CD4-positive, alpha-beta T cell (primary cell): ENCODE measurements around the gene PLEKHA8. TPM values are rescaled to one million over a fixed set of nuclear protein-coding genes. Genes with fewer than 3 reads are reported as not detected.

Experiments
- ATAC-seq: fragments of 200-7000 bp; cut with Tn5 transposase; one replicate; pipeline ENCODE4 v1.10.0; 2022; ENCODE audit warnings: mild to moderate bottlenecking; ENCODE audit not compliant: poor library complexity
- CTCF ChIA-PET: fragments of 350-600 bp; sonication (Branson Sonifier 250); formaldehyde crosslinking; loops from one replicate; lab custom pipeline; 2021; ENCODE audit warnings: antibody characterized with exemption, inconsistent platforms; lab: Charles Lee
- POLR2A ChIA-PET: fragments of 350-600 bp; sonication (Branson Sonifier 250); formaldehyde crosslinking; loops from one replicate; lab custom pipeline; 2021; ENCODE audit warnings: antibody characterized with exemption, inconsistent platforms; lab: Charles Lee
- DNase-seq, 14 experiments: peaks; one replicate each; pipeline ENCODE4 v3.0.0-alpha.2; 2013 to 2020; ENCODE audit warnings: mixed read lengths in 2 of 14
- H3K27ac ChIP-seq, 2 donors: one replicate each; pipeline versions ENCODE4 v1.5.1 to v1.7.0; 2013; ENCODE audit warnings: low read length in 2 of 2, low read depth in 1 of 2, mild to moderate bottlenecking in 1 of 2
- H3K27me3 ChIP-seq, 2 experiments: 1 replicate in 1 of 2; 2 replicates in 1 of 2; pipeline versions ENCODE4 v1.6.1 to v1.7.0; 2013; ENCODE audit warnings: low read length in 2 of 2, control low read depth in 1 of 2, mild to moderate bottlenecking in 1 of 2, moderate library complexity in 1 of 2; ENCODE audit not compliant: insufficient read depth in 2 of 2, control insufficient read depth in 1 of 2
- H3K36me3 ChIP-seq: one replicate; pipeline ENCODE4 v1.6.1; 2013; ENCODE audit warnings: low read length, control low read depth; ENCODE audit not compliant: insufficient read depth
- H3K4me1 ChIP-seq: one replicate; pipeline ENCODE4 v1.6.1; 2013; ENCODE audit warnings: low read length, control low read depth; ENCODE audit not compliant: insufficient read depth
- H3K4me3 ChIP-seq: one replicate; pipeline ENCODE4 v1.5.1; 2013; ENCODE audit warnings: mild to moderate bottlenecking, low read length, moderate library complexity
- H3K9me3 ChIP-seq, 2 experiments: 1 replicate in 1 of 2; 2 replicates in 1 of 2; pipeline versions ENCODE4 v1.6.1 to v1.7.0; 2013; ENCODE audit warnings: low read length in 2 of 2, mild to moderate bottlenecking in 2 of 2, control low read depth in 1 of 2, moderate library complexity in 1 of 2; ENCODE audit not compliant: control insufficient read depth in 1 of 2, insufficient read depth in 1 of 2
- H3K27ac Mint-ChIP-seq: one replicate; pipeline ENCODE4 v1.8.0; 2020; ENCODE audit warnings: mixed read lengths
- H3K27me3 Mint-ChIP-seq: one replicate; pipeline ENCODE4 v1.8.0; 2021; ENCODE audit warnings: mixed read lengths
- H3K36me3 Mint-ChIP-seq: one replicate; pipeline ENCODE4 v1.8.0; 2021; ENCODE audit warnings: low read depth, mixed read lengths
- H3K4me1 Mint-ChIP-seq: one replicate; pipeline ENCODE4 v1.8.0; 2021; ENCODE audit warnings: low read depth, mixed read lengths
- H3K4me3 Mint-ChIP-seq: one replicate; pipeline ENCODE4 v1.8.0; 2020; ENCODE audit warnings: mild to moderate bottlenecking, mixed read lengths
- H3K9me3 Mint-ChIP-seq: one replicate; pipeline ENCODE4 v1.8.0; 2020; ENCODE audit warnings: mixed read lengths
- CTCF ChIP-seq: fragments of 200-600 bp; IDR thresholded peaks from one replicate; pipeline ENCODE4 v1.8.0; 2022; ENCODE audit warnings: antibody characterized with exemption, mild to moderate bottlenecking
- intact Hi-C, 2 experiments: fragments of 100-400 bp; cut with DNase I in 1 of 2; cut with micrococcal nuclease in 1 of 2; formaldehyde crosslinking; loops; one replicate each; pipeline versions ENCODE4 v1.15.1 to v1.9.0; 2023 to 2025; cut with DNase I, micrococcal nuclease
- total RNA-seq, 174 experiments: library from RNA in 2 of 174; stranded (reverse) in 2 of 174; gene quantifications; one replicate each; pipeline ENCODE4 v1.2.3 and lab custom pipeline; 2021 to 2026

Gene PLEKHA8
- total RNA-seq, 2 experiments from 2014 or later = 7.0 to 7.4 TPM

GRCh38 chr7:30135301-30136116 lies 107.3 kb downstream of the PLEKHA8 start:
- peak overlapping the region; percentile 94 for H3K4me3 ChIP-seq
- intact Hi-C loops = loop anchor here (2.0 to 10.0 kb wide), 4 partner anchors 105 to 219 kb away; partner anchors contain the start of genes FKBP14 (in 1 of the 2), PLEKHA8 (in 1 of the 2) and ZNRF2 (in 1 of the 2)
- Mint-ChIP-seq H3K9me3 (no peaks in the 10 kb centered on the region), H3K4me3 (peak overlapping the region; percentile 91), H3K27ac (peak overlapping the region; percentile 89), H3K4me1 (peaks cover 20% of the 10 kb centered on the region), H3K27me3 (peaks cover 6% of the 10 kb centered on the region), H3K36me3 (peaks cover 17% of the 10 kb centered on the region)
- CTCF ChIA-PET = no interaction called here
- DNase-seq (peak; percentile 40 to 82 (median 57)), ATAC-seq (peak; percentile 43)
- H3K9me3 ChIP-seq = no peaks in the 10 kb centered on the region
- H3K36me3 ChIP-seq = no peaks in the 10 kb centered on the region
- H3K4me1 ChIP-seq = peaks cover 20% of the 10 kb centered on the region
- H3K27me3 ChIP-seq = no peaks in the 10 kb centered on the region
- H3K27ac ChIP-seq = no peak overlapping the region
- POLR2A ChIA-PET = interaction anchor here (0.7 to 2.7 kb wide), 15 partner anchors 12 to 459 kb away, joined by 3 to 14 read pairs (median 5); partner anchors contain the start of genes FKBP14, NOD1 and ZNRF2
- TF ChIP-seq CTCF = no peak

- CTCF ChIA-PET = no interaction called here
- Mint-ChIP-seq H3K27me3 (peaks cover under 1% of the 10 kb centered on the region), H3K4me1 (peaks cover 20% of the 10 kb centered on the region), H3K9me3 (no peaks in the 10 kb centered on the region), H3K4me3 (peak overlapping the region; percentile 91), H3K27ac (peak overlapping the region; percentile 88), H3K36me3 (peaks cover 17% of the 10 kb centered on the region)
- Histone ChIP-seq H3K36me3 (no peaks in the 10 kb centered on the region), H3K4me3 (peak overlapping the region; percentile 94), H3K27ac (no peak overlapping the region), H3K4me1 (peaks cover 20% of the 10 kb centered on the region), H3K9me3 (no peaks in the 10 kb centered on the region), H3K27me3 (no peaks in the 10 kb centered on the region)
- DNase-seq = peak in 1 of 14 experiments; percentile 34
- intact Hi-C loops = loop anchor here (10.0 kb wide), 3 partner anchors 111 to 219 kb away; partner anchors contain the start of genes FKBP14 (in 1 of the 2), PLEKHA8 (in 1 of the 2) and ZNRF2 (in 1 of the 2)
- no peak for ATAC-seq
- POLR2A ChIA-PET = interaction anchor here (0.8 to 2.7 kb wide), 9 partner anchors 13 to 212 kb away, joined by 3 to 14 read pairs (median 5); partner anchors contain the start of gene ZNRF2
- no peak for TF ChIP-seq CTCF
These were observed 108.0 kb downstream of the PLEKHA8 start for GRCh38 chr7:30136117-30136731.

GRCh38 chr7:30136743-30137485 lies 108.7 kb downstream of the PLEKHA8 start:
- no peak overlapping the region for H3K27ac ChIP-seq
- DNase-seq (no peak), ATAC-seq (no peak)
- intact Hi-C loops = loop anchor here (10.0 kb wide), 3 partner anchors 112 to 218 kb away; partner anchors contain the start of genes FKBP14 (in 1 of the 2), PLEKHA8 (in 1 of the 2) and ZNRF2 (in 1 of the 2)
- H3K9me3 Mint-ChIP-seq = no peaks in the 10 kb centered on the region
- no peak for TF ChIP-seq CTCF
- no peaks in the 10 kb centered on the region for H3K36me3 ChIP-seq
- H3K4me3 Mint-ChIP-seq = peak overlapping the region; percentile 91
- no peaks in the 10 kb centered on the region for H3K27me3 Mint-ChIP-seq
- ChIA-PET CTCF (no interaction called here), POLR2A (interaction anchor here (0.8 to 2.7 kb wide), 4 partner anchors 12 to 186 kb away, joined by 3 to 13 read pairs (median 3); no protein-coding TSS in a partner anchor)
- no peaks in the 10 kb centered on the region for H3K27me3 ChIP-seq
- peaks cover 17% of the 10 kb centered on the region for H3K36me3 Mint-ChIP-seq
- no peak overlapping the region for H3K4me3 ChIP-seq
- H3K4me1 Mint-ChIP-seq = peaks cover 20% of the 10 kb centered on the region
- peak overlapping the region; percentile 72 for H3K27ac Mint-ChIP-seq
- H3K9me3 ChIP-seq = no peaks in the 10 kb centered on the region
- peaks cover 20% of the 10 kb centered on the region for H3K4me1 ChIP-seq
